H1 (cell line): ENCODE results near the gene CAMTA1. TPM values are rescaled to one million over a fixed set of nuclear protein-coding genes. Genes with fewer than 3 reads are reported as not detected.

Source experiments
- BCL11A ChIP-seq, 2 experiments: IDR thresholded peaks; one replicate each; pipeline ENCODE4 v1.6.1; 2011; ENCODE audit warnings: low read depth in 2 of 2, low read length in 2 of 2, mild to moderate bottlenecking in 2 of 2
- KDM1A ChIP-seq: fragments of 200-600, 300-600 bp; sonication (generic); IDR thresholded peaks from 2 replicates; pipeline ENCODE4 v1.7.1; 2016; ENCODE audit warnings: mild to moderate bottlenecking, low read length, borderline replicate concordance
- KDM4A ChIP-seq: IDR thresholded peaks from one replicate; pipeline ENCODE4 v1.7.1; 2012; ENCODE audit warnings: low read depth, mild to moderate bottlenecking, moderate library complexity, low read length, inconsistent platforms; ENCODE audit not compliant: severe bottlenecking
- KDM5A ChIP-seq: fragments of 200-600 bp; IDR thresholded peaks from 2 replicates; pipeline ENCODE4 v1.7.1; 2012; ENCODE audit warnings: mild to moderate bottlenecking, low read length, inconsistent platforms, mixed read lengths
- RBBP5 ChIP-seq: IDR thresholded peaks from 2 replicates; pipeline ENCODE4 v1.7.1; 2012; ENCODE audit warnings: low read depth, mild to moderate bottlenecking, inconsistent platforms, low read length, moderate library complexity, borderline replicate concordance
- SRF ChIP-seq: IDR thresholded peaks from 2 replicates; pipeline ENCODE4 v1.6.1; 2011; ENCODE audit warnings: mild to moderate bottlenecking, low read depth, low read length, moderate library complexity
- TAF1 ChIP-seq: IDR thresholded peaks from 2 replicates; pipeline ENCODE4 v1.6.1; 2011; ENCODE audit warnings: mild to moderate bottlenecking, low read depth, low read length
- TBP ChIP-seq: IDR thresholded peaks from 2 replicates; pipeline ENCODE4 v1.6.1; 2011; ENCODE audit warnings: low read depth, low read length, improper control_type of control experiment
- polyA plus RNA-seq, 7 experiments: library from polyadenylated mRNA; depleted of rRNA in 3 of 7; stranded (reverse) in 5 of 7; unstranded in 2 of 7; fragments of >200 nt in 5 of 7; fragments of 200-250 nt in 2 of 7; gene quantifications; 1 replicate in 5 of 7; 2 replicates in 1 of 7; 4 replicates in 1 of 7; pipeline versions ENCODE4 v1.2.1 to v1.2.3, GENCODE V29; 2011 to 2013; ENCODE audit warnings: missing spikeins in 2 of 7, mixed read lengths in 2 of 7
- total RNA-seq: library from RNA; stranded (reverse); fragmentation: NEBNext Ultra II Directional; extraction: Animal tissue kit (Norgen Biotek cat#: 25700); gene quantifications from 2 replicates; pipeline ENCODE4 v1.2.1, GENCODE V29; 2021
- TF ChIP-seq, protein P1 (sequence below): fragments of 300-600 bp; sonication (generic); IDR thresholded peaks from 2 replicates; pipeline ENCODE4 v1.7.1; 2012; ENCODE audit warnings: low read length, moderate library complexity, mild to moderate bottlenecking, inconsistent platforms; ENCODE audit not compliant: insufficient replicate concordance

CAMTA1 gene
- total and polyA plus RNA-seq, 2 of the 8 experiments (the other 6 are each of a cell fraction or from before 2014, with no cell fraction given): 65.0 to 119 TPM

DNA sequence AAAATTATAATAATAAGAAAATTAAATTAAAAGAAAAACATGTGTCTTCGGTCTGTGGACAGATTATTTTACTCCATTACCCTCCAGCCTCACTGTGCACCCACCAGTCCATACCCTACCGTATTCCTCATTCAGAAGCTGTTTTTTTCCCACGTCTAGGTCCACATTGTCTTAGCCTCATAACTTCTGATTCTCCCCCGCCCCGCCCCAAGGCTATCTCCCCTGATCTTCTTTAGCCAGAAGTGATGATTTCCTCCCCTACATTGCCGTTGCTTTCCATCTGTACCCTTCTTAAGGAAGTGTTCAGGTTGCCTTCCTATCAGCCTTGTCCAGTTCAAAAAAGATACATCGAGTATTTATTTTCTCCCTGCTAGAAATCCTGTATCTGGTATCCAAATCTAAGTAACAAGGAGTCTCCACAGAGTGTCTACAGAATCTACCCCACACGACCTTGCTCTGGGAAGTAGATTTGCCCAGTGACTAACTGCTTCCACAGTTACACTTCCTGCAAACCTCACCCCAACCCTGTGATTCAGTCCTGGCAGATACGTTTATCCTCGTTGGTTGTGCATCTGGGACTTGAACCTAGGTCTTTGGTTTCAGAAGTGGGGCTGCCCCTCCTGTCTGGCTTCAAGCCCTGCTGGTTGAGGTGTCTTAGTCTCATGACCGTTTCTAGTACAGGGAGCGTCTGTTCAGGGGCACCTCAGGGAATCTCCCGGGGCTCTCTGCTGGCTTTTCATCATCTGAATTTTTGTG is 470.2 kb downstream of the CAMTA1 start (continued):
- TF ChIP-seq, protein P1, sequence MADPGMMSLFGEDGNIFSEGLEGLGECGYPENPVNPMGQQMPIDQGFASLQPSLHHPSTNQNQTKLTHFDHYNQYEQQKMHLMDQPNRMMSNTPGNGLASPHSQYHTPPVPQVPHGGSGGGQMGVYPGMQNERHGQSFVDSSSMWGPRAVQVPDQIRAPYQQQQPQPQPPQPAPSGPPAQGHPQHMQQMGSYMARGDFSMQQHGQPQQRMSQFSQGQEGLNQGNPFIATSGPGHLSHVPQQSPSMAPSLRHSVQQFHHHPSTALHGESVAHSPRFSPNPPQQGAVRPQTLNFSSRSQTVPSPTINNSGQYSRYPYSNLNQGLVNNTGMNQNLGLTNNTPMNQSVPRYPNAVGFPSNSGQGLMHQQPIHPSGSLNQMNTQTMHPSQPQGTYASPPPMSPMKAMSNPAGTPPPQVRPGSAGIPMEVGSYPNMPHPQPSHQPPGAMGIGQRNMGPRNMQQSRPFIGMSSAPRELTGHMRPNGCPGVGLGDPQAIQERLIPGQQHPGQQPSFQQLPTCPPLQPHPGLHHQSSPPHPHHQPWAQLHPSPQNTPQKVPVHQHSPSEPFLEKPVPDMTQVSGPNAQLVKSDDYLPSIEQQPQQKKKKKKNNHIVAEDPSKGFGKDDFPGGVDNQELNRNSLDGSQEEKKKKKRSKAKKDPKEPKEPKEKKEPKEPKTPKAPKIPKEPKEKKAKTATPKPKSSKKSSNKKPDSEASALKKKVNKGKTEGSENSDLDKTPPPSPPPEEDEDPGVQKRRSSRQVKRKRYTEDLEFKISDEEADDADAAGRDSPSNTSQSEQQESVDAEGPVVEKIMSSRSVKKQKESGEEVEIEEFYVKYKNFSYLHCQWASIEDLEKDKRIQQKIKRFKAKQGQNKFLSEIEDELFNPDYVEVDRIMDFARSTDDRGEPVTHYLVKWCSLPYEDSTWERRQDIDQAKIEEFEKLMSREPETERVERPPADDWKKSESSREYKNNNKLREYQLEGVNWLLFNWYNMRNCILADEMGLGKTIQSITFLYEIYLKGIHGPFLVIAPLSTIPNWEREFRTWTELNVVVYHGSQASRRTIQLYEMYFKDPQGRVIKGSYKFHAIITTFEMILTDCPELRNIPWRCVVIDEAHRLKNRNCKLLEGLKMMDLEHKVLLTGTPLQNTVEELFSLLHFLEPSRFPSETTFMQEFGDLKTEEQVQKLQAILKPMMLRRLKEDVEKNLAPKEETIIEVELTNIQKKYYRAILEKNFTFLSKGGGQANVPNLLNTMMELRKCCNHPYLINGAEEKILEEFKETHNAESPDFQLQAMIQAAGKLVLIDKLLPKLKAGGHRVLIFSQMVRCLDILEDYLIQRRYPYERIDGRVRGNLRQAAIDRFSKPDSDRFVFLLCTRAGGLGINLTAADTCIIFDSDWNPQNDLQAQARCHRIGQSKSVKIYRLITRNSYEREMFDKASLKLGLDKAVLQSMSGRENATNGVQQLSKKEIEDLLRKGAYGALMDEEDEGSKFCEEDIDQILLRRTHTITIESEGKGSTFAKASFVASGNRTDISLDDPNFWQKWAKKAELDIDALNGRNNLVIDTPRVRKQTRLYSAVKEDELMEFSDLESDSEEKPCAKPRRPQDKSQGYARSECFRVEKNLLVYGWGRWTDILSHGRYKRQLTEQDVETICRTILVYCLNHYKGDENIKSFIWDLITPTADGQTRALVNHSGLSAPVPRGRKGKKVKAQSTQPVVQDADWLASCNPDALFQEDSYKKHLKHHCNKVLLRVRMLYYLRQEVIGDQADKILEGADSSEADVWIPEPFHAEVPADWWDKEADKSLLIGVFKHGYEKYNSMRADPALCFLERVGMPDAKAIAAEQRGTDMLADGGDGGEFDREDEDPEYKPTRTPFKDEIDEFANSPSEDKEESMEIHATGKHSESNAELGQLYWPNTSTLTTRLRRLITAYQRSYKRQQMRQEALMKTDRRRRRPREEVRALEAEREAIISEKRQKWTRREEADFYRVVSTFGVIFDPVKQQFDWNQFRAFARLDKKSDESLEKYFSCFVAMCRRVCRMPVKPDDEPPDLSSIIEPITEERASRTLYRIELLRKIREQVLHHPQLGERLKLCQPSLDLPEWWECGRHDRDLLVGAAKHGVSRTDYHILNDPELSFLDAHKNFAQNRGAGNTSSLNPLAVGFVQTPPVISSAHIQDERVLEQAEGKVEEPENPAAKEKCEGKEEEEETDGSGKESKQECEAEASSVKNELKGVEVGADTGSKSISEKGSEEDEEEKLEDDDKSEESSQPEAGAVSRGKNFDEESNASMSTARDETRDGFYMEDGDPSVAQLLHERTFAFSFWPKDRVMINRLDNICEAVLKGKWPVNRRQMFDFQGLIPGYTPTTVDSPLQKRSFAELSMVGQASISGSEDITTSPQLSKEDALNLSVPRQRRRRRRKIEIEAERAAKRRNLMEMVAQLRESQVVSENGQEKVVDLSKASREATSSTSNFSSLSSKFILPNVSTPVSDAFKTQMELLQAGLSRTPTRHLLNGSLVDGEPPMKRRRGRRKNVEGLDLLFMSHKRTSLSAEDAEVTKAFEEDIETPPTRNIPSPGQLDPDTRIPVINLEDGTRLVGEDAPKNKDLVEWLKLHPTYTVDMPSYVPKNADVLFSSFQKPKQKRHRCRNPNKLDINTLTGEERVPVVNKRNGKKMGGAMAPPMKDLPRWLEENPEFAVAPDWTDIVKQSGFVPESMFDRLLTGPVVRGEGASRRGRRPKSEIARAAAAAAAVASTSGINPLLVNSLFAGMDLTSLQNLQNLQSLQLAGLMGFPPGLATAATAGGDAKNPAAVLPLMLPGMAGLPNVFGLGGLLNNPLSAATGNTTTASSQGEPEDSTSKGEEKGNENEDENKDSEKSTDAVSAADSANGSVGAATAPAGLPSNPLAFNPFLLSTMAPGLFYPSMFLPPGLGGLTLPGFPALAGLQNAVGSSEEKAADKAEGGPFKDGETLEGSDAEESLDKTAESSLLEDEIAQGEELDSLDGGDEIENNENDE: no peak
- TF ChIP-seq BCL11A (IDR thresholded peaks at IDR 0.05; ENCODE audit: low read depth in 2 of 2, low read length in 2 of 2) (no peak), KDM4A (no peak), KDM5A (no peak), TBP (no peak), SRF (no peak), TAF1 (no peak), RBBP5 (no peak), KDM1A (no peak)
